ENCODE data around the gene RNU1-2. TPM values are rescaled to one million over a fixed set of nuclear protein-coding genes. Genes with fewer than 3 reads are reported as not detected.
A peak's percentile ranks its signal among the peaks of the same experiment; 100 is the strongest.
"Not testable (repeated sequence)": the region's sequence is repeated elsewhere in the genome, so short reads cannot be mapped to it uniquely, and the experiment has no call there.

Gene RNU1-2
- total RNA-seq (2014; rRNA removed), result under 0.01 TPM in 1 of 2 replicates, not detected in the other
- 19.4 TPM for polyA plus RNA-seq (2012)

DNA sequence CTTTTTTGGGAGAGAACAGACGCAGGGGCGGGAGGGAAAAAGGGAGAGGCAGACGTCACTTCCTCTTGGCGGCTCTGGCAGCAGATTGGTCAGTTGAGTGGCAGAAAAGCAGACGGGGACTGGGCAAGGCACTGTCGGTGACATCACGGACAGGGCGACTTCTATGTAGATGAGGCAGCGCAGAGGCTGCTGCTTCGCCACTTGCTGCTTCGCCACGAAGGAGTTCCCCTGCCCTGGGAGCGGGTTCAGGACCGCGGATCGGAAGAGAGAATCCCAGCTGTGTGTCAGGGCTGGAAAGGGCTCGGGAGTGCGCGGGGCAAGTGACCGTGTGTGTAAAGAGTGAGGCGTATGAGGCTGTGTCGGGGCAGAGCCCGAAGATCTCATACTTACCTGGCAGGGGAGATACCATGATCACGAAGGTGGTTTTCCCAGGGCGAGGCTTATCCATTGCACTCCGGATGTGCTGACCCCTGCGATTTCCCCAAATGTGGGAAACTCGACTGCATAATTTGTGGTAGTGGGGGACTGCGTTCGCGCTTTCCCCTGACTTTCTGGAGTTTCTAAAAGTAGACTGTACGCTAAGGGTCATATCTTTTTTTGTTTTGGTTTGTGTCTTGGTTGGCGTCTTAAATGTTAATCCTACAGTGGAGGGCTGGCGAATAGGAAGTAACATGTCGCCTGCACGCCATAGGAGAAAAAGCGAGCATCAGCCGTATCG, at the start of gene RNU1-2:
Gene RNU1-2 (plus strand): TSS at position 383 of the 718 bp plus-strand sequence.
- DNase-seq (ENCODE audit: low read depth), result peak; percentile 97

- DNase-seq (ENCODE audit: low read depth), result not testable (repeated sequence)
These were observed 39.6 kb upstream of the RNU1-2 start for GRCh38 chr1:16856201-16856600.

GRCh38 chr1:16859167-16860041, 36.4 kb upstream of the RNU1-2 start:
- not testable (repeated sequence) for DNase-seq (ENCODE audit: low read depth)

GRCh38 chr1:16860048-16860447, 35.7 kb upstream of the RNU1-2 start:
- DNase-seq (ENCODE audit: low read depth), result not testable (repeated sequence)

DNA sequence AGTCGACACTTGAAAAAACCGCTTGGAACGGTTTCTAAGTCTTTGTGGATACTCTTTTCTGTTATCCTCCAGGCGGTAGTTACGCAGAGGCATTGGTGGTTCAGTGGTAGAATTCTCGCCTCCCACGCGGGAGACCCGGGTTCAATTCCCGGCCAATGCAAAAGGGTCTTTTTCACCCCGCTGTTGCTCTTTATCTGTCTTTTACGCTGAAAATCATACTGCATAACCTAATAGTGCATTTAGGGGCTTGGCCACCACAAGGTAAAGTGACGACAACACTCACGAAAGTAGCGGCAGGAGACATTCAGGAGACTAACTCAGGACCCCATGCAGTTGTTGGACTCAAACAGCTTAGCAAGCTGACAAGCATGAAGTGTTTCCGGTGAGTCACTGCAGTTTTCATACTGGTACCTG, 33.9 kb upstream of the RNU1-2 start:
- DNase-seq (ENCODE audit: low read depth), result peak; percentile 34

DNA sequence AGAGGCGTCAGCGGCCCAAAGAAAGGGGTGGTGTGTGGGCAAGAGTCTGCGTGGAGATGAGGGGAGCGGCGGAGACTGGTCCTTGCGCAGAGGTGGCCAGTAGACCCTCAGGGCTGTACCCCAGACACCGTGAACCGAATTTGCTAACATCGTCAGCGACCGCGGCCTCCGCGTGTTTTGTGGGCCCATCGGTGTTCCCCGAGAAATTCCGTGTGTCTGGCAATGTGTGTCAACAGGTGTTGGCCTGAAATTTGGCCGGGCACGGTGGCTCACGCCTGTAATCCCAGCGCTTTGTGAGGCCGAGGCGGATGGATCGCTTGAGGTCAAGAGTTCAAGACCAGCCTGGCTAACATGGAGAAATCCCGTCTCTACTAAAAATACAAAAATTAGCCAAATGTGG, 33.4 kb upstream of the RNU1-2 start:
- not testable (repeated sequence) for DNase-seq (ENCODE audit: low read depth)

DNA sequence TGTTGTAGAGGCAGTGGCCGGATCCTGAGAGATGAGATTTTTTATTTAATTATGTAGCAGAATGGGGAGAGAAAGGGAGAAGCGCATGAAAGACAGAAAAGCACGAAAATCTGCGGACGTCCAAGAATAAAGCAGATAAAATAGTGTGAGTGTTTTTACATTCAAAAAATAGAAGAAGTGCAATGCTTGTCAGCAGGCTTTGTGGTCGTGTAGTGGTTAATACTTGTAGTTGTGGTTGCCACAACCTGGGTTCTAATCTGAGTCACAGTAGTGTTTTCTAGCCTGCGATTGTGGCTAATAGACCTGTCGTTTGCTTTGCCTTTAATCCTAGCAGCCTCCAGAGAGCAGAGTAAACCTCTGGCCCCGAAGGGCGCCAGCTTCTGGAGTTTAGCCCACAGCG, 32.8 kb upstream of the RNU1-2 start:
- not testable (repeated sequence) for DNase-seq (ENCODE audit: low read depth)

- not testable (repeated sequence) for DNase-seq (ENCODE audit: low read depth)
These were observed 28.7 kb upstream of the RNU1-2 start for GRCh38 chr1:16866926-16867707.

DNA sequence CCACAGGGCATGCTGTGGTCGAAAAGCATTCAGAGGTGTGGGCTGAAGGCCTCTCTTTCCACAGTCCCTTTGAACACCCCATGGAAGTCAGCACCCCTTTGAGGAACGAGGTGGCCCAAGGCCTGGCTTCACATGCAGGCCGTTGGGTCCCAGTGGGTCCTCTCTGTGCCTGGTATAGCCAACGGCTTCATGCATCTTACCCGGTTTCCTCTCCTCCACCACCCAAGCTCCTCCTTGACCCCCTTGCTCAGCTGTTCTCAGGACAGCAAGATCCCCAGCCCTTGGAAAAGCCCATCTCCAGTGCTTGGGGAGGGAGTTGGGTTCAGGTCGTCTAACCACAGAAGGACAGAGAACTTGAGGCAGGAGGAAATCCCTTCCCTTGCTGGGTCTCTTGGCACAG, 27.0 kb upstream of the RNU1-2 start:
- DNase-seq (ENCODE audit: low read depth), result not testable (repeated sequence)

DNA sequence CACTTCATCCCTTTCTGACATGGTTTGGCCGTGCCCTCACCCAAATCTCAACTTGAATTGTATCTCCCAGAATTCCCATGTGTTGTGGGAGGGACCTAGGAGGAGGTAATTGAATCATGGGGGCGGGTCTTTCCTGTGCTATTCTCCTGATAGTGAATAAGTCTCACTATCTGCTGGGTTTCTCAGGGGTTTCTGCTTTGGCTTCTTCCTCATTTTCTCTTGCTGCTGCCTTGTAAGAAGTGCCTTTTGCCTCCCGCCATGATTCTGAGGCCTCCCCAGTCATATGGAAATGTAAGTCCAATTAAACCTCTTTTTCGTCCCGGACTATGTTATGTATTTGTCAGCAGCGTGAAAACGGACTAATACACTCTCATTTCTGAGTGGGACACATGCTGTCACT, 25.8 kb upstream of the RNU1-2 start:
- DNase-seq (ENCODE audit: low read depth), result not testable (repeated sequence)

DNA sequence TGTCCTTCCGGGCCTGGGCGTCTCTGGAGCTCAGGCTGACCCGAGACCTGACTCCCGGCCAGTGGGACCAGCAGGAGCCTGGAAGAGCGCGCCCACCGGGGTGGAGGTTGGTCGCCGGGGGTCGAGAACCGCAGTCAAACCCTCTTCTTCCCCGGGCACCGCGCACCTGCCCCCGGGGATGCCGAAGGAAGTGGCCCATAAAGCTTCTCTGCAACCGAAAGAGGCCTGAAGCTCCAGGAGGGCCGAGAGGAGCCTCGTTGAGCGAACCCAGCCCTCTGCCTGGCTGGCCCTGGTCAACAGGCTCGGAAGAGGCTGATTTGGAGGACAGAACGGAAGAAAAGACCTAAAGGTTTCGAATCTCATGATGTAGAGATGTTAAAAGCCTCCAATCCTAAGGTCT, 24.6 kb upstream of the RNU1-2 start:
- not testable (repeated sequence) for DNase-seq (ENCODE audit: low read depth)

DNA sequence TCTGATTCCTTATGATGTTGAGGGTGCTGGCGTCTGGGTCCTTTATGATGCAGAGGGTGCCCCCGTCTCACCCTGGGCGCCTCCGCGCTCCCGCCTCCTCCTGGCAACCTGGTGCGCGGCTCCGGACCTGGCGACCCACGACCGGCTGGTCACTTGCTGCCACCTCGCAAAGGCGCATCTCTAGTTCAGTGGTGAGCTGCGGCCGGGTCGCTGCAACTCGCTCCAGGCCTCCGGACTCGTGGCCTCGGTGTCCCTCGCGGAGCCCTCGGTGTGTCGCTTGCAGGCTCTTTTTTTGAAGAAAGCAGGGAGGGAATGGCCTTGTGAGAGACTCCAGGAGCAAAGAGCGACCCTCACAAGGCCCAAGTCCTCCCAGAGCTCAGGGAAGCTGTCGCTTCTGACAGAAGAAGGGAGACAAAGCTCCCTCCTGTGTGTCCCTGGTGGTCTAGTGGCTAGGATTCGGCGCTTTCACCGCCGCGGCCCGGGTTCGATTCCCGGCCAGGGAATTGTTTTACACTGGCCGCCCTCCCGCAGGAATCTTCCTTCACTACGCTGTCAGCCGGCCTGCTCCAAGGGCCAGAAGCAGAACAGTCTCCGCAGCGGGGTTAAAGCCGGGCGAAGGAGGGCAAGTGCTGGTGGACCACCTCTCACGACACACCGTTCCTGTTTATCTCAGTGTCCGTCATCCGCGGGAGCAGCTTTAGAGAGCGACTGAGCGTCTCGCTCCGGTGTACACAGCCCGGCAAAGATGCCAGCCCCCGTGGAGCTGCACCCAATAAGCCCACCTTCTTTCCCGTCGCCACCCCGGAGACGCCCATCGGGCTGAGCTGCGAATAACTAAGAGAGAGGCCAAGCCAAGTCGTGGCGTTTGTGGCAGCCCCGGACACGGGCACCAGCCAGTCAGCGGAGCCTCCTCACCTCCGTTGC, 23.4 kb upstream of the RNU1-2 start:
- peak; percentile 58 for DNase-seq (ENCODE audit: low read depth)

DNA sequence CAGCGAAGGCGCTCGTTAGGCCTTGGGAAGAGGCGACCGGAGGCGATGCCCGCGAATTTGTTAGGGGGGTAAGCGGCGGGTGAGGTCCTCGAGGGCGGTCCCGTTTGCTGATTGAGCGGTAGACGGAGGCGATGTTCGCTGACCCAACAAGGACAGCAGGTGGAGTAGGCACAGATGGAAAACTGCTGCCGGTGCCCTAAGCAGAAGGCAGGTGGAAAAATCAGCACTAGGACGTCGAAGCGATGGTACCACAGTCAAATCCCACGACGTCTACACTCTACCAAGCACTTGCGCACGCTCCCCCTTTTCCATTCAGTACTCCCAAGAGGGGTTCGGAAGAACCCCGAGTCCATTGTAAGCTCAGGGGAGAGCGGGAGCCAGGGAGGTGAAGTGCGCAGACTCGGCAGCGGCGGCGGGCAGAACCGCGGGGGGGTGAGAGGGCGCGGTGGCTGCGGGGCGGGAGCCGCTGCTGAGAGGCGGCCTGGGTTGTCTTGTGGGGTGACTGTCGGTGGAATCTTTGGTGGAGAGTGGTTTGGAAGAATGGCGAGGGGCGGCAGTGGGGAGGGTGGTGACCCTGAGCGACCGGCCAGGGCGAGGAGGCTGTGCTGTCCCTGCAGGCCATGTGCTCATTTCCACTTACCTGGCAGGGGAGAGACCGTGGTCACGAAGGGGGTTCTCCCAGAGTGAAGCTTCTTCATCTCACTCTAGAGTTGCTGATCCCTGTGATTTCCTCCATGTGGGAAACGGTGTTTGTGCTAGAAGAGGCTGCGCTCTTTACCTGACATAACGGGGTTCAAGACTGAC, 22.5 kb upstream of the RNU1-2 start:
- DNase-seq (ENCODE audit: low read depth), result not testable (repeated sequence)

GRCh38 chr1:16874968-16875765, 20.6 kb upstream of the RNU1-2 start:
- not testable (repeated sequence) for DNase-seq (ENCODE audit: low read depth)

GRCh38 chr1:16881742-16882141, 14.0 kb upstream of the RNU1-2 start:
- not testable (repeated sequence) for DNase-seq (ENCODE audit: low read depth)

GRCh38 chr1:16882986-16883385, 12.8 kb upstream of the RNU1-2 start:
- no peak for DNase-seq (ENCODE audit: low read depth)

- DNase-seq (ENCODE audit: low read depth), result not testable (repeated sequence)
These were observed 11.3 kb upstream of the RNU1-2 start for GRCh38 chr1:16884487-16884886.

DNA sequence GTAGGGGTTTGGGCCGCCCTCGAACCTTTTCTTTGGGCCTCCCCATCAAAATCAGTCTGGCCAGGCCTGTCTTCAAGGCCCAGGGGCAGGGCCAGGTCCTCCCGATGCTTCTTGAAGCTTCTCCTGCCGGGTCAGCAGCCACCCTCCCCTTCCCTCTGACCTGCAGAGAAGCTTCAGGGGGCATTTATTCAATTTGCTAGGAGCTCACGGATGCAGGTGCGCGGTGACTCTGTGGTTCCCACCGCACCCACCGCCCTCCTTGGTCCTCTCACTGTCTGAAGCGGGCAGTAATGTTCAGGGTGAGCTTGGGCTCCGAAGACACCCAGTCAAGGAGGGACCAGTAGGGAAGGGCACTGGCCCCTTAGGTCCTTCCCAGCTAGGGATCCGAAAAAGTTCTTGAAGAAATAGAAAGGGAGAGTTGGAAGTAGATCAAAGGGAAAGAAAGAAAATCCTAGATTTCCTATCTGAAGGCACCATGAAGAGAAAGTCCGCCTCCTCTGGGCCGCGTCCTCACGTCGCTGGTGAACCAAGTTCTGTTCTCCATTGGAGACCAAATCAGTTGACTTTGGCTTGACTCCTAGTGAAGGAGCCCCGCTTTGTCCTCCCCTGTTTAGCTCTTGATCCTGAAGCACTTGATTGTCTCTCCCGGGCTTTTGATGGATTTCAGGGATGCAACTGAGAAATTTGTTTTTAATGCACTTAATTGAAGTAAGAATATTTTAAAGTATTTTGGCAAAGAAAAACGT, 8.7 kb upstream of the RNU1-2 start:
- DNase-seq (ENCODE audit: low read depth), result no peak

Measured in LHCN-M2 (cell line).